Prostate gland (tissue), 2 donors: ENCODE results near the gene FBXO42.

Experiments
- CTCF ChIP-seq, 4 experiments: fragments of 200-600 bp in 2 of 4; fragments of 450-650 bp in 2 of 4; sonication (generic) in 2 of 4; IDR thresholded peaks; 1 replicate in 3 of 4; 2 replicates in 1 of 4; pipeline ENCODE4 v1.5.1; 2016 to 2019; ENCODE audit warnings: antibody characterized with exemption in 4 of 4, mild to moderate bottlenecking in 2 of 4, moderate library complexity in 2 of 4
- POLR2A ChIP-seq: fragments of 450-650 bp; IDR thresholded peaks from one replicate; pipeline ENCODE4 v1.6.1; 2016; ENCODE audit warnings: antibody characterized with exemption, mild to moderate bottlenecking
- POLR2AphosphoS5 ChIP-seq: sonication (generic); formaldehyde crosslinking; IDR thresholded peaks from one replicate; pipeline ENCODE4 v1.6.1; 2017; ENCODE audit warnings: antibody characterized with exemption

GRCh38 chr1:16226129-16226489 is 126.2 kb downstream of the FBXO42 start:
- TF ChIP-seq CTCF (IDR thresholded peaks at IDR 0.05) (no peak), POLR2AphosphoS5 (no peak), POLR2A (no peak)
